Measurements from ENCODE around the gene AMBRA1. TPM values are rescaled to one million over a fixed set of nuclear protein-coding genes. Genes with fewer than 3 reads are reported as not detected.

AMBRA1 gene
- total RNA-seq, 3 donors from 2014 or later, result 32.5 to 38.9 (median 34.1) TPM

- H3K9me3 ChIP-seq, result no peaks in the 10 kb centered on the region
- H3K27ac ChIP-seq, result peak overlapping the region; percentile 79 to 86
- H3K4me1 ChIP-seq, result peaks cover 18 to 29% of the 10 kb centered on the region in 2 donors
- no peaks in the 10 kb centered on the region for H3K36me3 ChIP-seq
- no peaks in the 10 kb centered on the region for H3K27me3 ChIP-seq
- DNase-seq (ENCODE audit: low spot score in 2 of 2), result peak in 1 of 2 donors; percentile 77
- H3K4me3 ChIP-seq, result peak overlapping the region in 1 of 3 donors; percentile 49
- intact Hi-C loops (cut with DNase I; ENCODE audit: low total_unique reads), result no loop called here
- no peak for TF ChIP-seq POLR2A (IDR thresholded peaks at IDR 0.05)
- no peak for TF ChIP-seq POLR2AphosphoS5 (IDR thresholded peaks at IDR 0.05)
- no peak for TF ChIP-seq CTCF (IDR thresholded peaks at IDR 0.05)
These were observed 236.3 kb downstream of the AMBRA1 start for GRCh38 chr11:46357483-46357936.

- H3K27me3 ChIP-seq, result no peaks in the 10 kb centered on the region
- peak overlapping the region in 1 of 3 donors; percentile 49 for H3K4me3 ChIP-seq
- H3K27ac ChIP-seq, result peak overlapping the region; percentile 79 to 86
- no peak for TF ChIP-seq POLR2AphosphoS5 (IDR thresholded peaks at IDR 0.05)
- no peak for TF ChIP-seq CTCF (IDR thresholded peaks at IDR 0.05)
- no peak for TF ChIP-seq POLR2A (IDR thresholded peaks at IDR 0.05)
- H3K9me3 ChIP-seq, result no peaks in the 10 kb centered on the region
- peaks cover 19 to 29% of the 10 kb centered on the region in 2 donors for H3K4me1 ChIP-seq
- no peaks in the 10 kb centered on the region for H3K36me3 ChIP-seq
- intact Hi-C loops (cut with DNase I; ENCODE audit: low total_unique reads), result no loop called here
- no peak for DNase-seq (ENCODE audit: low spot score in 2 of 2)
These were observed 236.8 kb downstream of the AMBRA1 start for GRCh38 chr11:46356924-46357482.

GRCh38 chr11:46353698-46354097 is 240.1 kb downstream of the AMBRA1 start:
- no peak for TF ChIP-seq POLR2A (IDR thresholded peaks at IDR 0.05)
- TF ChIP-seq CTCF (IDR thresholded peaks at IDR 0.05), result no peak
- TF ChIP-seq POLR2AphosphoS5 (IDR thresholded peaks at IDR 0.05), result no peak
- intact Hi-C loops (cut with DNase I; ENCODE audit: low total_unique reads), result no loop called here
- Histone ChIP-seq H3K4me3 (no peak overlapping the region), H3K36me3 (no peaks in the 10 kb centered on the region), H3K9me3 (no peaks in the 10 kb centered on the region), H3K27ac (peak overlapping the region; percentile 86 to 91), H3K27me3 (no peaks in the 10 kb centered on the region), H3K4me1 (peaks cover 28 to 48% of the 10 kb centered on the region in 2 donors)
- DNase-seq (ENCODE audit: low spot score in 2 of 2), result no peak

- Histone ChIP-seq H3K9me3 (no peaks in the 10 kb centered on the region), H3K4me1 (peaks cover 28 to 56% of the 10 kb centered on the region in 2 donors), H3K27ac (peak overlapping the region; percentile 86 to 91), H3K27me3 (no peaks in the 10 kb centered on the region), H3K4me3 (peak overlapping the region in 2 of 3 donors; percentile 41 to 63), H3K36me3 (no peaks in the 10 kb centered on the region)
- peak in 1 of 2 donors; percentile 69 for DNase-seq (ENCODE audit: low spot score in 2 of 2)
- intact Hi-C loops (cut with DNase I; ENCODE audit: low total_unique reads), result no loop called here
- TF ChIP-seq CTCF (IDR thresholded peaks at IDR 0.05), result peak; percentile 76 to 92 (median 79)
- peak in 2 of 3 donors; percentile 17 to 51 for TF ChIP-seq POLR2AphosphoS5 (IDR thresholded peaks at IDR 0.05)
- no peak for TF ChIP-seq POLR2A (IDR thresholded peaks at IDR 0.05)
These were observed 241.6 kb downstream of the AMBRA1 start for GRCh38 chr11:46352063-46352841.

- Histone ChIP-seq H3K36me3 (no peaks in the 10 kb centered on the region), H3K4me3 (peak overlapping the region in 2 of 3 donors; percentile 41 to 63), H3K4me1 (peaks cover 26 to 56% of the 10 kb centered on the region in 2 donors), H3K27ac (peak overlapping the region; percentile 86 to 91), H3K27me3 (no peaks in the 10 kb centered on the region), H3K9me3 (no peaks in the 10 kb centered on the region)
- DNase-seq (ENCODE audit: low spot score in 2 of 2), result no peak
- intact Hi-C loops (cut with DNase I; ENCODE audit: low total_unique reads), result no loop called here
- TF ChIP-seq POLR2A (IDR thresholded peaks at IDR 0.05), result no peak
These were observed 242.2 kb downstream of the AMBRA1 start for GRCh38 chr11:46351606-46352005.

All from breast epithelium (tissue), 4 donors.